Neural cell (in vitro differentiated cells): ENCODE data around the gene DGKZ. TPM values are rescaled to one million over a fixed set of nuclear protein-coding genes. Genes with fewer than 3 reads are reported as not detected.

Experiments
- H2AFZ ChIP-seq: fragments of 200-600, 300-800 bp; sonication (generic), shearing (Covaris generic); 2 replicates; pipeline ENCODE4 v1.6.0; 2014; ENCODE audit warnings: low read depth, mild to moderate bottlenecking, antibody characterized with exemption, low read length, moderate library complexity
- H3F3A ChIP-seq: fragments of 200-600 bp; shearing (Covaris generic); 2 replicates; pipeline ENCODE4 v1.6.1; 2016; ENCODE audit warnings: mild to moderate bottlenecking, moderate library complexity, mixed read lengths, antibody characterized with exemption, low read length; ENCODE audit not compliant: insufficient read depth, poor library complexity, severe bottlenecking
- H3K27ac ChIP-seq: fragments of 200-600, 300-800 bp; sonication (generic), shearing (Covaris generic); 2 replicates; pipeline ENCODE4 v1.5.1; 2014; ENCODE audit warnings: mild to moderate bottlenecking, low read length, moderate library complexity
- H3K27me3 ChIP-seq: fragments of 300-800, 200-600 bp; sonication (generic), shearing (Covaris generic); 2 replicates; pipeline ENCODE4 v1.6.0; 2014; ENCODE audit warnings: mild to moderate bottlenecking, low read depth, low read length, moderate library complexity; ENCODE audit not compliant: insufficient read depth
- H3K36me3 ChIP-seq: fragments of 300-800, 200-600 bp; sonication (generic), shearing (Covaris generic); 2 replicates; pipeline ENCODE4 v1.5.1; 2014; ENCODE audit warnings: mild to moderate bottlenecking, antibody characterized with exemption, low read length, moderate library complexity; ENCODE audit not compliant: insufficient read depth
- H3K4me2 ChIP-seq: fragments of 300-800, 200-600 bp; sonication (generic), shearing (Covaris generic); 2 replicates; pipeline ENCODE4 v1.6.0; 2014; ENCODE audit warnings: mild to moderate bottlenecking, low read length
- H3K4me3 ChIP-seq: fragments of 300-800, 200-600 bp; sonication (generic), shearing (Covaris generic); 2 replicates; pipeline ENCODE4 v1.5.1; 2014; ENCODE audit warnings: mild to moderate bottlenecking, low read length, moderate library complexity
- H3K79me2 ChIP-seq: fragments of 200-600 bp; shearing (Covaris generic); replicated peaks from 2 replicates; pipeline ENCODE4 v1.6.0; 2014; ENCODE audit warnings: mild to moderate bottlenecking, low read length, moderate library complexity; ENCODE audit not compliant: insufficient read depth
- H3K9ac ChIP-seq: fragments of 300-800, 200-600 bp; sonication (generic), shearing (Covaris generic); 2 replicates; pipeline ENCODE4 v1.6.1; 2016; ENCODE audit warnings: mild to moderate bottlenecking, low read length, mixed read lengths
- H3K9me2 ChIP-seq: fragments of 200-600 bp; shearing (Covaris generic); 2 replicates; pipeline ENCODE4 v1.6.1; 2016; ENCODE audit warnings: mild to moderate bottlenecking, low read length, mixed read lengths; ENCODE audit not compliant: insufficient read depth
- H3K9me3 ChIP-seq: fragments of 200-600, 300-800 bp; sonication (generic), shearing (Covaris generic); 2 replicates; pipeline ENCODE4 v1.6.1; 2016; ENCODE audit warnings: mild to moderate bottlenecking, mixed run types, low read length, moderate library complexity, mixed read lengths
- H4K20me1 ChIP-seq: fragments of 200-600 bp; shearing (Covaris generic); 2 replicates; pipeline ENCODE4 v1.6.1; 2016; ENCODE audit warnings: mild to moderate bottlenecking, mixed run types; ENCODE audit not compliant: insufficient read depth
- EP300 ChIP-seq: fragments of 450-650 bp; conservative IDR thresholded peaks from 2 replicates; pipeline ENCODE4 v1.6.1; 2014; ENCODE audit warnings: antibody characterized with exemption, mild to moderate bottlenecking, moderate library complexity; ENCODE audit not compliant: poor library complexity, severe bottlenecking
- EZH2 ChIP-seq: fragments of 200-600, 300-800 bp; shearing (Covaris generic), sonication (generic); IDR thresholded peaks from 2 replicates; pipeline ENCODE4 v1.6.1; 2014; ENCODE audit warnings: antibody characterized with exemption, low read length, borderline replicate concordance, mild to moderate bottlenecking; ENCODE audit not compliant: insufficient read depth, poor library complexity, severe bottlenecking
- MXI1 ChIP-seq: fragments of 450-650 bp; conservative IDR thresholded peaks from 2 replicates; pipeline ENCODE4 v1.6.1; 2014; ENCODE audit warnings: antibody characterized with exemption, mild to moderate bottlenecking; ENCODE audit not compliant: poor library complexity, severe bottlenecking
- POLR2AphosphoS5 ChIP-seq: IDR thresholded peaks from 2 replicates; pipeline ENCODE4 v1.6.1; 2012
- RAD21 ChIP-seq: fragments of 450-650 bp; conservative IDR thresholded peaks from 2 replicates; pipeline ENCODE4 v1.6.1; 2014; ENCODE audit warnings: antibody characterized with exemption, mild to moderate bottlenecking, moderate library complexity
- SMC3 ChIP-seq: fragments of 450-650 bp; conservative IDR thresholded peaks from 2 replicates; pipeline ENCODE4 v1.6.1; 2014; ENCODE audit warnings: antibody characterized with exemption, mild to moderate bottlenecking, moderate library complexity; ENCODE audit not compliant: poor library complexity
- TAF1 ChIP-seq: IDR thresholded peaks from 2 replicates; pipeline ENCODE4 v1.6.1; 2012; ENCODE audit warnings: low read depth
- polyA plus RNA-seq: library from polyadenylated mRNA; depleted of rRNA; stranded (reverse); fragments of >200 nt; gene quantifications from 2 replicates; pipeline ENCODE4 v1.2.3, GENCODE V29; 2014
- TF ChIP-seq, protein P1 (sequence below): IDR thresholded peaks from 2 replicates; pipeline ENCODE4 v1.6.1; 2012; ENCODE audit warnings: borderline replicate concordance
- TF ChIP-seq, protein P2 (sequence below): fragments of 450-650 bp; IDR thresholded peaks from 2 replicates; pipeline ENCODE4 v1.5.1; 2014; ENCODE audit warnings: antibody characterized with exemption, mild to moderate bottlenecking, moderate library complexity; ENCODE audit not compliant: poor library complexity, severe bottlenecking

DGKZ gene
- polyA plus RNA-seq, 1 donor from 2014 or later: 55.7 TPM

DNA sequence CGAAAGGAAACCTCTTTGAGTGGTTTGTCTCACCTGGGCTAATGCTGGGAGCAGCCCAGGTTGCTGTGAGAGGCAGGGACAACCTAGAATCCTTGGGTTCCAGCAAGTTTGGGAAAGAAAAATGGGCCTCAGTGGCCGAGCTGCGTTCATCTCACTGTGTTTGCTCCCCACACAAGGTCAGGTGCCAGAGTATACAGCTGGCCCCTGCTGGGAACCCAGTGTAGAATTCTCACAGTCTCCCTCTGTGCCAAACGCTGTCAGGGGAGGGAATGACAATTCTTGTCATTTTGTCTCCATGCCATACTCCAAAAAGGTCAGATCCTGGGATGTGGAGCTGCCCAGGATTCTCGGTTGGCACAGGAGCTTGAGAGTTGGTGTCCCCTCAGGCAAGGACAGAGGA lies 4.3 kb downstream of the DGKZ start:
- Histone ChIP-seq H3K79me2 (peaks cover 19% of the 10 kb centered on the region), H3K4me2 (no peak overlapping the region), H3K9me3 (no peaks in the 10 kb centered on the region), H3K9me2 (no peaks in the 10 kb centered on the region), H3K4me3 (no peak overlapping the region), H3F3A (no peaks in the 10 kb centered on the region), H4K20me1 (no peaks in the 10 kb centered on the region), H2AFZ (no peak overlapping the region), H3K27me3 (no peaks in the 10 kb centered on the region), H3K9ac (no peak overlapping the region), H3K27ac (no peak overlapping the region), H3K36me3 (no peaks in the 10 kb centered on the region)
- TF ChIP-seq RAD21 (no peak), POLR2AphosphoS5 (no peak), EP300 (no peak), EZH2 (no peak), TAF1 (no peak), MXI1 (no peak), SMC3 (no peak)
- TF ChIP-seq, protein P1, sequence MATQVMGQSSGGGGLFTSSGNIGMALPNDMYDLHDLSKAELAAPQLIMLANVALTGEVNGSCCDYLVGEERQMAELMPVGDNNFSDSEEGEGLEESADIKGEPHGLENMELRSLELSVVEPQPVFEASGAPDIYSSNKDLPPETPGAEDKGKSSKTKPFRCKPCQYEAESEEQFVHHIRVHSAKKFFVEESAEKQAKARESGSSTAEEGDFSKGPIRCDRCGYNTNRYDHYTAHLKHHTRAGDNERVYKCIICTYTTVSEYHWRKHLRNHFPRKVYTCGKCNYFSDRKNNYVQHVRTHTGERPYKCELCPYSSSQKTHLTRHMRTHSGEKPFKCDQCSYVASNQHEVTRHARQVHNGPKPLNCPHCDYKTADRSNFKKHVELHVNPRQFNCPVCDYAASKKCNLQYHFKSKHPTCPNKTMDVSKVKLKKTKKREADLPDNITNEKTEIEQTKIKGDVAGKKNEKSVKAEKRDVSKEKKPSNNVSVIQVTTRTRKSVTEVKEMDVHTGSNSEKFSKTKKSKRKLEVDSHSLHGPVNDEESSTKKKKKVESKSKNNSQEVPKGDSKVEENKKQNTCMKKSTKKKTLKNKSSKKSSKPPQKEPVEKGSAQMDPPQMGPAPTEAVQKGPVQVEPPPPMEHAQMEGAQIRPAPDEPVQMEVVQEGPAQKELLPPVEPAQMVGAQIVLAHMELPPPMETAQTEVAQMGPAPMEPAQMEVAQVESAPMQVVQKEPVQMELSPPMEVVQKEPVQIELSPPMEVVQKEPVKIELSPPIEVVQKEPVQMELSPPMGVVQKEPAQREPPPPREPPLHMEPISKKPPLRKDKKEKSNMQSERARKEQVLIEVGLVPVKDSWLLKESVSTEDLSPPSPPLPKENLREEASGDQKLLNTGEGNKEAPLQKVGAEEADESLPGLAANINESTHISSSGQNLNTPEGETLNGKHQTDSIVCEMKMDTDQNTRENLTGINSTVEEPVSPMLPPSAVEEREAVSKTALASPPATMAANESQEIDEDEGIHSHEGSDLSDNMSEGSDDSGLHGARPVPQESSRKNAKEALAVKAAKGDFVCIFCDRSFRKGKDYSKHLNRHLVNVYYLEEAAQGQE: no peak
- TF ChIP-seq, protein P2, sequence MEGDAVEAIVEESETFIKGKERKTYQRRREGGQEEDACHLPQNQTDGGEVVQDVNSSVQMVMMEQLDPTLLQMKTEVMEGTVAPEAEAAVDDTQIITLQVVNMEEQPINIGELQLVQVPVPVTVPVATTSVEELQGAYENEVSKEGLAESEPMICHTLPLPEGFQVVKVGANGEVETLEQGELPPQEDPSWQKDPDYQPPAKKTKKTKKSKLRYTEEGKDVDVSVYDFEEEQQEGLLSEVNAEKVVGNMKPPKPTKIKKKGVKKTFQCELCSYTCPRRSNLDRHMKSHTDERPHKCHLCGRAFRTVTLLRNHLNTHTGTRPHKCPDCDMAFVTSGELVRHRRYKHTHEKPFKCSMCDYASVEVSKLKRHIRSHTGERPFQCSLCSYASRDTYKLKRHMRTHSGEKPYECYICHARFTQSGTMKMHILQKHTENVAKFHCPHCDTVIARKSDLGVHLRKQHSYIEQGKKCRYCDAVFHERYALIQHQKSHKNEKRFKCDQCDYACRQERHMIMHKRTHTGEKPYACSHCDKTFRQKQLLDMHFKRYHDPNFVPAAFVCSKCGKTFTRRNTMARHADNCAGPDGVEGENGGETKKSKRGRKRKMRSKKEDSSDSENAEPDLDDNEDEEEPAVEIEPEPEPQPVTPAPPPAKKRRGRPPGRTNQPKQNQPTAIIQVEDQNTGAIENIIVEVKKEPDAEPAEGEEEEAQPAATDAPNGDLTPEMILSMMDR: no peak

DNA sequence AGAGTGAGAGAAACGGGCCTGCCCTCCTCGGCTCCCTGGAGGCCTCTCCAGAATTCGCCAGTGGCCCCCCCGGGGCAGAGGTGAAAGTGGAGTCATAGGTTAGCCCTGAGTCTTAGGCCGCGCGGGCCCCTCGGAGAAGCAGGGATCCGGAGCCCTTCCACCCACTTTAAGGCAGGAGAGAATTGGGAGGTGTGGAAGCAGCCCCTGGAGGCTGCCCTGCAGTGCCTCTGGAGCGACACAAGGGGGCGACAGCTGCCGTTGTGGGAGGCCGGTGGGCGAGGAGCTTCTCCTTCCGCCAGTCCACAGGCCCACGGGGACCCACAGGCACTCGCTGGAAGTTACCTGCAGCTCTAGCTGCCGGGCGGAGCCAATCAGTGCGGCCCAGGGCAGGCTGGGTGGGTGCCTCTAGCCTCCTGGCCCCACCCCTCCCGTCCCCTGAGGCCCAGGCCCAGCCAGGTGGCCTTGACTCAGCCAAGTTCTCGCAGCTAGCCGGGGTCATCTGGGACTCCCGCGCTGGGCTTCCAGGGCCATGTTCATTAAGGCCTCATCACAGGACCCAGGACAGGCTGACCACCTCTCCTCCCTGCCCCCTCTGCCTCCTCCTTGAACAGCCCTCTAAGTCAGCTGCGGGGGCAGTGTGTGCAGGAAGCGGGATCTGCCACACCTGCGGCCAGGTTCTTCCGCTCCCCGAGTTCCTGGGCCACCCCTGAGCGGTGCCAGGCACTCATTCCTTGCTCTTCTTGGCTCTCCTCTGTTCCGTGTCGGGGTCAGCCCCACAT lies 5.0 kb downstream of the DGKZ start:
- peaks cover 22% of the 10 kb centered on the region for H3K79me2 ChIP-seq
- H3K36me3 ChIP-seq: no peaks in the 10 kb centered on the region
- no peaks in the 10 kb centered on the region for H3K27me3 ChIP-seq
- H3K9me3 ChIP-seq: no peaks in the 10 kb centered on the region
- no peak overlapping the region for H3K4me3 ChIP-seq
- H3K9ac ChIP-seq: no peak overlapping the region
- TF ChIP-seq RAD21 (peak; percentile 20), EZH2 (no peak)
- TF ChIP-seq, protein P2: peak; percentile 50
- H3K4me2 ChIP-seq: no peak overlapping the region
- H3K9me2 ChIP-seq: no peaks in the 10 kb centered on the region
- no peak overlapping the region for H3K27ac ChIP-seq
- H3F3A ChIP-seq: no peaks in the 10 kb centered on the region
- no peak overlapping the region for H2AFZ ChIP-seq
- H4K20me1 ChIP-seq: no peaks in the 10 kb centered on the region
